Cerebellar nuclear complex (tissue), 1 donor: ENCODE measurements around the gene HSFY2.
"Not testable (repeated sequence)": the region's sequence is repeated elsewhere in the genome, so short reads cannot be mapped to it uniquely, and the experiment has no call there.

Experiments used
- DNase-seq, 2 experiments: peaks; one replicate each; lab custom pipeline; 2025; lab: John Stamatoyannopoulos, UW

Gene HSFY2, protein sequence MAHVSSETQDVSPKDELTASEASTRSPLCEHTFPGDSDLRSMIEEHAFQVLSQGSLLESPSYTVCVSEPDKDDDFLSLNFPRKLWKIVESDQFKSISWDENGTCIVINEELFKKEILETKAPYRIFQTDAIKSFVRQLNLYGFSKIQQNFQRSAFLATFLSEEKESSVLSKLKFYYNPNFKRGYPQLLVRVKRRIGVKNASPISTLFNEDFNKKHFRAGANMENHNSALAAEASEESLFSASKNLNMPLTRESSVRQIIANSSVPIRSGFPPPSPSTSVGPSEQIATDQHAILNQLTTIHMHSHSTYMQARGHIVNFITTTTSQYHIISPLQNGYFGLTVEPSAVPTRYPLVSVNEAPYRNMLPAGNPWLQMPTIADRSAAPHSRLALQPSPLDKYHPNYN

DNA sequence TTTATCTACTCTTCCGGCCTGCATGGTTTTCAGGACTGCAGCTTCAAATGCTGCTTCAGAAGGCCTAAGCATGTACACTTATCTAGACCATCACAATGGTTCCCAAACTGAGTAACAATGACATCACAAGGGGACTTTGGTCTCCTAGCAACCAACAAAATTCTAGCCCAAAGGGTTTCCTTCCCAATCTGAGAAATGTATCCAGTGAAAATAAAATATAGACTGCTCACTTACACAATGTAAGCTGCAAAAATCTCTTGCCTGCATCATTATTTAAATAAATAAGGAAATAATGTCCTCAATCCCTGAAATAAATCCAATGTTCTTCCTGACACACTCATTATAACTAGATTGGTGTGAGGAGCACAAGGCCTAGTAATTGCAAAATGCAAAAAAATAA, at the start of gene HSFY2:
TSS of gene HSFY2 (minus strand) at position 101 of the 400 bp plus-strand sequence. CDS start 117 bp downstream, outside the sequence.
- DNase-seq, result not testable (repeated sequence)

DNA sequence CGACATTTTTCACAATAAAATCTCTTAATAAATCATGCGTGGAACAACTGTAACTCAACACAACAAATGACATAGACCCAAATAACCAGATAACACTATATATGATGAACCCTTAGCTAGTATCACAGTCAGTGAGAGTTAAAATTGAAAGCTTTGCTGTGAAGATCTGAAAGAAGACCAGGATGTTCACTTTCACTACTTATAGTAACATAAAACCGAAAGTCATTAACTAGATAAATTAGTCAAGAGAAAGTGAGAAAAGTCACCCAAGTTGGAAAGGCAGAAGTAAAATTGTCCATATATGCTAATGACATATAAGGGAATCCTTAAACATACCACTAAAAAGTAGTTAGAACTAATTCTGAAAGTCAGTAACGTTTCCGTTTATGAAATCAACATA, 42.2 kb upstream of the HSFY2 start:
- DNase-seq, result not testable (repeated sequence)

DNA sequence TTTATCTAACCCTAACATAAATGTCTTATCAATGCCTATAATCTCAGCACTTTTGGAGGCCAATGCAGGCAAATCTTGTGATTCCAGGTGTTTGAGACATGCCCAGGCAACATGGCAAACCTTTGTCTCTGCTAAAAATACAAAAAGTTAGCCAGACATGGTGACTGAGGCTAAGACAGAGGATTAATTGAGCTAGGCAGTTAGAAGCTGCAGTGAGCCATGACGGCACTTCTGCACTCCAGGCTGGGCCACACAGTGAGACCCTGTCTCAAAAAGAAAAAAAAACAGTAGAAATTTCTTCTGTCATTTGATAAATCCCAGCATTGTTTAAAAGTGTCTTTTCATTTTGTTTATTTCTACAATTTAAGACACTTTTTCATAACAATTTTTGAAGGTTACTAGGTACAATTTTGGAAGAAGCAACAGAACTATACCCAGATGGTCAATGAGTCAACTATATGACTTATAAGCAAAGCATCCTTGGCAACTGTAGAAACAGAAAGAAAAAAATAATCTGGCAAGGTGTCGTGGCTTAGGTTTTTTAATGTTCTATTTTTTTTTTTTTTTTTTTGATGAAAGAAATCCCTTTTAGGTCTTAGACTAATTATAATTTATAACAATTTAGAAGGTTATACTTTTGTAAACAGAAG, 15.3 kb upstream of the HSFY2 start:
- DNase-seq, result not testable (repeated sequence)

DNA sequence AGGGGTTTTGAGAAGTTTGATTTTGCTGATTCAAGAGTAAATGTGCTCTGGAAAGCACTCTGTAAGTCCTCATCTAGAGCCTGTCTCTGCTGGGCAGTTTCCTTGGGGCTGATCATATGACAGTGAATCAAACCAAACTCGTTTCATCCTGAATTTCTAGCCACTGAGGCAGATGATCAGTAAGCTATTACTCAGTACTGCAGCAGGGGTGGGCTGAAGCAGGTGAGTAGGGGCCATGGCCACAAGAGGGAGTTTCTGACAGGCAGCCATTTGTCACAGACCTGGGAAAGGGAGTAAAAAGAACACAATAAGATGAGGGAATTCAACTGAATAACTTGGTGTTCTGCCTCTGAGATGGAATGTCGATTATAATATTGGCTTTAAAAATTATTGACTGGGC, 19.5 kb downstream of the HSFY2 start:
- DNase-seq, result not testable (repeated sequence)

DNA sequence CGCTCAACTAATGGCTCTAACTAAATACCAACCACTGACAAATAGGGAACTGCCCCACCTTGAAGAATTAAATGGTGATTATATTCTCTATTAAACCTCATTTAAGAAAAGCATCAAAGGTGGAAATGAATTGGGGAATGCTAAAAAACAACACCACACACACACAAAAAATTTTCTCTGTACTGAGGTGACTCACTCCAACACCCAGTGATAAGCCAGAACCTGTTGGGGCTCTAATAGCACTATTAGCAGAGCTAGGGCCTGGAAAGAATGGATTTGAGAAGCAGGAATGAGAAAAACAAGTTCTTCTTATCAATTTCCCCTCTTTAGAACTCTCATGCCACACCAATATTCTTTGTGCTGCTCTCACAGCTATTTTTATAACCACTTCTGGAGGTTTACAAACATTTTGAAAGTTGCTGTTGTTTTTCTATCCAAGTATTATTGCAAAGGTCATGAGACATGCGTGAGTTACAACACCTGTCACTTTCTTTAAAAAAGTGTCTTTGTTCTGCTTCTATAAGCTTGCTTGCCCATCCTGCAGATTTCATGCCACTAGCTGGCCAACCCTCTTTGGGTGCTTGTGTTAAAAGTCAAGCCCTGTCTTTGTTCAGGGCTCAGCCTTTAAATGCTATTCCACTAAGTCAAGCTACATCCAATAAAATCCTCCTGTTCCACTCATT, 20.3 kb downstream of the HSFY2 start:
- DNase-seq, result not testable (repeated sequence)

DNA sequence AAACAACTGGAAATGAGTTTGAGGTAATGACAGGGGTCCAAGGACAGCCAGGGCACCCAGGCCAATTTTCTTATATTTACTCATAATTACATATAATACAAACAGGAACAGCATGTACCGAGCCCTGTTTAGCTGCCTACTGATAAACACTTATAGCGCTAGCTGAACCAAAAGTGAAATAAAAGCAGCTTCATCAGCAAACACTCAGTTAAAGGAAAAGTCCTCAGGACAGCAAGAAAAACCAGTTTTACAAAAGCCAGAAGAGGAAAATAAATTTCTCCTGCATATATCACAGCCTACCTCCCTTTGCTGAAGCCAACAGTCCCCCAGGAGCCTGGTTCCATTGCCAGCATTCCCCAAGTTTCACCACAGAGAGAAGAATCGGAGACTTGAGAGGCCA, 49.8 kb downstream of the HSFY2 start:
- not testable (repeated sequence) for DNase-seq
